Measurements from ENCODE around the gene ANKRD49.

GRCh38 chr11:94533206-94533605 lies 39.4 kb downstream of the ANKRD49 start:
- no peak for TF ChIP-seq RFX5 (IDR thresholded peaks at IDR 0.05)
- TF ChIP-seq POLR2A (IDR thresholded peaks at IDR 0.05; ENCODE audit: low read length): no peak
- TF ChIP-seq CBX2 (IDR thresholded peaks at IDR 0.05; ENCODE audit: borderline replicate concordance, low read depth): no peak
- TF ChIP-seq CTCF (IDR thresholded peaks at IDR 0.05): no peak
- no peak for TF ChIP-seq RAD21 (conservative IDR thresholded peaks at IDR 0.05 in 1 of 2, IDR thresholded peaks at IDR 0.05 in 1 of 2)
- no peak for TF ChIP-seq CHD4 (IDR thresholded peaks at IDR 0.05; ENCODE audit: borderline replicate concordance)
- no peak for TF ChIP-seq BHLHE40 (IDR thresholded peaks at IDR 0.05; ENCODE audit: low read depth, low read length)
- TF ChIP-seq CEBPB (IDR thresholded peaks at IDR 0.05): no peak
- TF ChIP-seq EP300 (IDR thresholded peaks at IDR 0.05): no peak
- no peak for TF ChIP-seq HOXB13 (CRISPR knock-in tag; IDR thresholded peaks at IDR 0.05; ENCODE audit: low read depth)
